Dermis blood vessel endothelial cell (primary cell): ENCODE measurements around the gene STK26. TPM values are rescaled to one million over a fixed set of nuclear protein-coding genes. Genes with fewer than 3 reads are reported as not detected.
"Not testable (repeated sequence)": the region's sequence is repeated elsewhere in the genome, so short reads cannot be mapped to it uniquely, and the experiment has no call there.

Experiments used
- DNase-seq: peaks from one replicate; pipeline ENCODE4 v3.0.0; 2010
- total RNA-seq: library from RNA; depleted of rRNA; stranded (reverse); fragments of >200 nt; gene quantifications from 2 replicates; pipeline ENCODE4 v1.2.3, GENCODE V29; 2014

STK26 gene
- total RNA-seq, 1 donor from 2014 or later = 2.9 TPM

GRCh38 chrX:132037479-132037993 is 14.4 kb downstream of the STK26 start:
- DNase-seq = no peak

GRCh38 chrX:132040066-132040465 is 17.0 kb downstream of the STK26 start:
- DNase-seq = no peak

GRCh38 chrX:132041015-132041414 is 17.9 kb downstream of the STK26 start:
- no peak for DNase-seq

GRCh38 chrX:132043977-132044376 is 20.9 kb downstream of the STK26 start:
- DNase-seq = no peak

- no peak for DNase-seq
These were observed 21.9 kb downstream of the STK26 start for GRCh38 chrX:132044953-132045352.

- DNase-seq = no peak
These were observed 22.4 kb downstream of the STK26 start for GRCh38 chrX:132045456-132045855.

GRCh38 chrX:132046533-132046932 is 23.4 kb downstream of the STK26 start:
- no peak for DNase-seq

- DNase-seq = not testable (repeated sequence)
These were observed 28.7 kb downstream of the STK26 start for GRCh38 chrX:132051778-132052177.

- DNase-seq = no peak
These were observed 34.9 kb downstream of the STK26 start for GRCh38 chrX:132058050-132058449.

- no peak for DNase-seq
These were observed 35.9 kb downstream of the STK26 start for GRCh38 chrX:132058975-132059374.

GRCh38 chrX:132059973-132060540 is 37.0 kb downstream of the STK26 start:
- DNase-seq = no peak

- no peak for DNase-seq
These were observed 40.2 kb downstream of the STK26 start for GRCh38 chrX:132063334-132063733.

GRCh38 chrX:132063862-132064261 is 40.8 kb downstream of the STK26 start:
- DNase-seq = no peak

- no peak for DNase-seq
These were observed 45.3 kb downstream of the STK26 start for GRCh38 chrX:132068405-132068804.

GRCh38 chrX:132071254-132071653 is 48.2 kb downstream of the STK26 start:
- DNase-seq = peak; percentile 24

- no peak for DNase-seq
These were observed 54.3 kb downstream of the STK26 start for GRCh38 chrX:132077414-132077813.

GRCh38 chrX:132077912-132078311 is 54.8 kb downstream of the STK26 start:
- DNase-seq = no peak

- no peak for DNase-seq
These were observed 62.7 kb downstream of the STK26 start for GRCh38 chrX:132085786-132086185.

- peak; percentile 5 for DNase-seq
These were observed 63.6 kb downstream of the STK26 start for GRCh38 chrX:132086672-132087071.

GRCh38 chrX:132088864-132089263 is 65.8 kb downstream of the STK26 start:
- DNase-seq = no peak

GRCh38 chrX:132090403-132091159 is 67.5 kb downstream of the STK26 start:
- DNase-seq = no peak

GRCh38 chrX:132092439-132093065 is 69.5 kb downstream of the STK26 start:
- DNase-seq = peak; percentile 79

GRCh38 chrX:132093239-132093860 is 70.2 kb downstream of the STK26 start:
- no peak for DNase-seq
